PC-9 (cell line): Measurements from ENCODE around the gene PALD1. TPM values are rescaled to one million over a fixed set of nuclear protein-coding genes. Genes with fewer than 3 reads are reported as not detected.

Source experiments
- BruUV-seq: library from RNA; stranded (reverse); fragments of 400-500 nt; replicated peaks from 2 replicates; lab custom pipeline; 2021; lab: Mats Ljungman, UMichigan
- CTCF ChIA-PET: fragments of 300-600 bp; sonication (Branson Sonifier 250); formaldehyde crosslinking; loops from one replicate; lab custom pipeline; 2022; ENCODE audit warnings: antibody characterized with exemption; lab: Charles Lee
- POLR2A ChIA-PET: fragments of 300-600 bp; sonication (Branson Sonifier 250); formaldehyde crosslinking; loops from one replicate; lab custom pipeline; 2022; ENCODE audit warnings: antibody characterized with exemption; ENCODE audit not compliant: unreplicated experiment; lab: Charles Lee
- DNase-seq, 2 experiments: peaks; one replicate each; pipeline versions ENCODE4 v3.0.0 to v3.0.0-alpha.2; 2015 to 2022; ENCODE audit warnings: mixed read lengths in 1 of 2
- H2AFZ ChIP-seq: fragments of 200-600 bp; sonication (generic); 2 replicates; pipeline ENCODE4 v1.8.1; 2017; ENCODE audit warnings: antibody characterized with exemption
- H3F3A ChIP-seq: fragments of 200-600 bp; sonication (generic); 2 replicates; pipeline ENCODE4 v1.8.1; 2017; ENCODE audit warnings: antibody characterized with exemption, mild to moderate bottlenecking, low read depth; ENCODE audit not compliant: insufficient read depth
- H3K27ac ChIP-seq: fragments of 200-600 bp; sonication (generic); 2 replicates; pipeline ENCODE4 v1.6.1; 2016; ENCODE audit warnings: mixed run types
- H3K27me3 ChIP-seq: fragments of 200-600 bp; sonication (generic); 2 replicates; pipeline ENCODE4 v1.6.1; 2016; ENCODE audit warnings: low read depth, mixed run types; ENCODE audit not compliant: insufficient read depth
- H3K36me3 ChIP-seq: fragments of 200-600 bp; sonication (generic); 2 replicates; pipeline ENCODE4 v1.6.1; 2016; ENCODE audit warnings: low read depth, mixed run types
- H3K4me1 ChIP-seq: fragments of 200-600 bp; sonication (generic); replicated peaks from 2 replicates; pipeline ENCODE4 v1.6.1; 2016; ENCODE audit warnings: mixed run types; ENCODE audit not compliant: insufficient read depth
- H3K4me2 ChIP-seq: fragments of 200-600 bp; sonication (generic); 2 replicates; pipeline ENCODE4 v1.6.1; 2017; ENCODE audit warnings: mixed run types
- H3K4me3 ChIP-seq: fragments of 200-600 bp; sonication (generic); 2 replicates; pipeline ENCODE4 v1.6.1; 2016; ENCODE audit warnings: mixed run types
- H3K79me2 ChIP-seq: fragments of 200-600 bp; sonication (generic); 2 replicates; pipeline ENCODE4 v1.6.1; 2017; ENCODE audit warnings: low read depth, mixed run types
- H3K9me2 ChIP-seq: fragments of 200-600 bp; sonication (generic); 2 replicates; pipeline ENCODE4 v1.8.1; 2017; ENCODE audit warnings: mild to moderate bottlenecking; ENCODE audit not compliant: insufficient read depth
- H3K9me3 ChIP-seq: fragments of 200-600 bp; sonication (generic); 2 replicates; pipeline ENCODE4 v1.8.1; 2016; ENCODE audit warnings: low read depth; ENCODE audit not compliant: insufficient read depth
- H4K20me1 ChIP-seq: fragments of 200-600 bp; sonication (generic); 2 replicates; pipeline ENCODE4 v1.8.1; 2017; ENCODE audit not compliant: insufficient read depth
- CTCF ChIP-seq: fragments of 200-600 bp; sonication (generic); conservative IDR thresholded peaks from 2 replicates; pipeline ENCODE4 v1.6.1; 2017; ENCODE audit warnings: mixed run types, antibody characterized with exemption, mild to moderate bottlenecking, moderate library complexity
- EZH2 ChIP-seq: fragments of 200-600 bp; sonication (generic); IDR thresholded peaks from 2 replicates; pipeline ENCODE4 v1.8.0; 2017; ENCODE audit warnings: antibody characterized with exemption, low read depth
- intact Hi-C: fragments of 100-400 bp; cut with micrococcal nuclease; formaldehyde crosslinking; loops from one replicate; pipeline ENCODE4 v1.10.0; 2022; ENCODE audit not compliant: unreplicated experiment
- total RNA-seq: library from RNA; stranded (reverse); gene quantifications from 2 replicates; pipeline ENCODE4 v1.2.3, GENCODE V29; 2021

The PALD1 gene
- total RNA-seq, 1 experiment from 2014 or later, result 5.2 TPM

- no peak overlapping the region for H3K4me3 ChIP-seq
- H3K36me3 ChIP-seq, result no peaks in the 10 kb centered on the region
- DNase-seq, result no peak
- no peaks in the 10 kb centered on the region for H3K4me1 ChIP-seq
- H3K27me3 ChIP-seq, result no peaks in the 10 kb centered on the region
- H3K9me3 ChIP-seq, result no peaks in the 10 kb centered on the region
- H3K9me2 ChIP-seq, result no peaks in the 10 kb centered on the region
- TF ChIP-seq EZH2 (no peak), CTCF (no peak)
- no peak overlapping the region for H2AFZ ChIP-seq
- H3F3A ChIP-seq, result no peaks in the 10 kb centered on the region
- ChIA-PET CTCF (interaction anchor here (0.7 kb wide), 1 partner anchor 77 kb away, joined by 3 read pairs; no protein-coding TSS in a partner anchor), POLR2A (no interaction called here)
- H4K20me1 ChIP-seq, result no peaks in the 10 kb centered on the region
- no peak overlapping the region for H3K27ac ChIP-seq
- intact Hi-C loops, result loop anchor here (5.0 to 10.0 kb wide), 2 partner anchors 62 to 314 kb away; partner anchors contain the start of gene PALD1
- H3K79me2 ChIP-seq, result no peaks in the 10 kb centered on the region
- BruUV-seq, result no TSS peak
- no peak overlapping the region for H3K4me2 ChIP-seq
These were observed 60.3 kb downstream of the PALD1 start for GRCh38 chr10:70538731-70539338.

- no peaks in the 10 kb centered on the region for H3F3A ChIP-seq
- H3K27me3 ChIP-seq, result no peaks in the 10 kb centered on the region
- POLR2A ChIA-PET, result no interaction called here
- CTCF ChIA-PET, result no interaction called here
- H3K36me3 ChIP-seq, result no peaks in the 10 kb centered on the region
- intact Hi-C loops, result loop anchor here (5.0 to 10.0 kb wide), 2 partner anchors 62 to 315 kb away; partner anchors contain the start of gene PALD1
- no peaks in the 10 kb centered on the region for H3K9me2 ChIP-seq
- H3K27ac ChIP-seq, result no peak overlapping the region
- no peak overlapping the region for H3K4me2 ChIP-seq
- no peak overlapping the region for H3K4me3 ChIP-seq
- no peak for DNase-seq
- H4K20me1 ChIP-seq, result no peaks in the 10 kb centered on the region
- TF ChIP-seq EZH2, result no peak
- H2AFZ ChIP-seq, result no peak overlapping the region
- no peaks in the 10 kb centered on the region for H3K9me3 ChIP-seq
- no TSS peak for BruUV-seq
- H3K4me1 ChIP-seq, result no peaks in the 10 kb centered on the region
- no peaks in the 10 kb centered on the region for H3K79me2 ChIP-seq
These were observed 60.9 kb downstream of the PALD1 start for GRCh38 chr10:70539471-70539870.

GRCh38 chr10:70540089-70540788 is 61.7 kb downstream of the PALD1 start:
- Histone ChIP-seq H4K20me1 (no peaks in the 10 kb centered on the region), H3F3A (no peaks in the 10 kb centered on the region), H3K27ac (no peak overlapping the region), H3K4me1 (no peaks in the 10 kb centered on the region), H3K9me2 (no peaks in the 10 kb centered on the region), H3K27me3 (no peaks in the 10 kb centered on the region), H3K4me2 (no peak overlapping the region), H3K4me3 (no peak overlapping the region), H3K36me3 (no peaks in the 10 kb centered on the region), H3K79me2 (no peaks in the 10 kb centered on the region), H3K9me3 (no peaks in the 10 kb centered on the region), H2AFZ (no peak overlapping the region)
- ChIA-PET POLR2A (no interaction called here), CTCF (no interaction called here)
- TF ChIP-seq EZH2, result no peak
- TF ChIP-seq CTCF, result peak; percentile 69
- no TSS peak for BruUV-seq
- intact Hi-C loops, result no loop called here
- no peak for DNase-seq
